ENCODE measurements around the gene BORCS8. TPM values are rescaled to one million over a fixed set of nuclear protein-coding genes. Genes with fewer than 3 reads are reported as not detected.
"Not testable (repeated sequence)": the region's sequence is repeated elsewhere in the genome, so short reads cannot be mapped to it uniquely, and the experiment has no call there.

The BORCS8 gene
- 33.5 and 38.4 TPM in 2 replicates for total RNA-seq

DNA sequence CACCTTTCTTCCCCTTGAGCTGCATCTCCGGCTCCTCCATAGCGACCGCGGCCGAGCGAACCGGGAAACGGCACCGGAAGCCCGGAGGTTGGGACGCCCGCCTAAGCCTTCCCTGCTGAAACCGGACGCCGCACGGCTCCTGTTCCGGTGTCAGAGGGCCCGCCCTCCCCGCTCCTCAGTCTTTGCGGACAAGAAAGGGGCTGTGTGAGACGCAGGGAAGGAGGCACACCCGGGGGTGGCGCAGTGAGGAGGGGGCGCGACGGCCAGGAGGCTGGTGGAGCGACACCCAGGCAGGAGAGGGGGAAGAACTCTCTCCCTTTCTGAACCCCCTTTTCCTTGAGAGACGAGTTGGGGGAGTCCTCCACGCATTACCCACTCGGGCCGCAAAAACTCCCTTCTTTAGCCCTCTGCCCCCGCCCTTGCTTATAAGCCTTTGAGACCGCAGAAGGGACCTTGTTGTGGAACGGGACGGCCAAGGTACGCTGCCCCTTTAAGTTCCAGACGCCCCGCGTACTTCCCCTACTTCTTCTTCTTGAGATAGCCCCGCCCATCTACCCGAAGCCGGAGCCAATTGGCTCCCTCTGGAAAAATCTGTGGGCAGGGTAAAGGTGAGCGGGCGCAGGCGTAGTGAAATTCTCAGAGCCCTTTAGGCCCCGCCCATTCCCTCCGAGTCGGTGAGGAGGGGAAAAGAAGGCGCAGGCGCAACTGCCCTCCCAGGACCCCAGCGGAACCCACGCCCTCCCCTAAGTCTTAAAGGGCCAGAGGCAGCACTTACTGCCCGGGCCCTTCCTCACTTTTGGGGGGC, at the start of gene BORCS8, which contains the start of gene RFXANK:
Gene BORCS8, minus strand, starts transcription at position 75 of the 805 bp plus-strand sequence. Its CDS starts 35 bp downstream, at position 40.
Gene RFXANK, plus strand, starts transcription at position 181 of the 805 bp plus-strand sequence. CDS start 1,689 bp downstream, outside the sequence.
- intact Hi-C loops (cut with micrococcal nuclease), result loop anchor here (1.0 to 10.0 kb wide), 19 partner anchors 11 to 670 kb away; partner anchors contain the start of genes ARMC6, ATP13A1, COPE and DDX49

DNA sequence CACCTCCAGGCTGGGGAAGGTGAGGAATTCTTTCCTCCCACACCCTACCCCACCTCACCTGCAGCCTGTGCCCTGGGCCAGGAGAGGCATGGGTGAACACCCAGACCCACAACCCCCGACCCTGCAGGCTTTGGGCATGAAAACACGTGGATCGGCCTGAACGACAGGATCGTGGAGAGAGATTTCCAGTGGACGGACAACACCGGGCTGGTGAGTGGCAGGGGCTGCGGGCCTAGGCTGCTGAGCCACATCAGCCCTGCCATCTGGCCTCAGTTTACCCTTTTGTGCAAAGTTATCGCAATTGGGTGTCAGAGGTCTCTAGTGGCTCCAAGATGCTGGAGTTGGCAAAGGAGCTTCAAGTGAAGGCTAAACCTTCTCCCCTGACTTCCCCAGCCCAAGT, 48.5 kb upstream of the BORCS8 start:
- intact Hi-C loops (cut with micrococcal nuclease), result no loop called here

DNA sequence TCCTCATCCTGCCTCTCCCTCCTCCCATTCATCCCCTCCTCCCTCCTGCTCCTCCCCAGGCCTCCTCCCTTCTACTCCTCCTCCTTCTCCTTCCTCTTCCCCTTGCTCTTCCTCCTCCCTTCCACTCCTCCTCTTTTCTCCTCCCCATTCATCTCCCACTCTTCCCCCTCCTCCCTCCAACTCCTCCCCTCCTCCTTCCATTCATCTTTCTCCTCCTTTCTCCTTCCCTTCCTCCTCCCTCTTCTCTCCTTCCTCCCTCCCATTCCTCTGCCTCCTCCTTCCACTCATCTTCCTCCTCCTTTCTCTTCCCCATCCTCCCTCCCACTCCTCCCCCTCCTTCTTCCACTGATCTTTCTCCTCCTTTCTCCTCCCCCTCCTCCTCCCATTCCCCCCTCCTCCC, 47.7 kb upstream of the BORCS8 start:
- intact Hi-C loops (cut with micrococcal nuclease), result no loop called here

DNA sequence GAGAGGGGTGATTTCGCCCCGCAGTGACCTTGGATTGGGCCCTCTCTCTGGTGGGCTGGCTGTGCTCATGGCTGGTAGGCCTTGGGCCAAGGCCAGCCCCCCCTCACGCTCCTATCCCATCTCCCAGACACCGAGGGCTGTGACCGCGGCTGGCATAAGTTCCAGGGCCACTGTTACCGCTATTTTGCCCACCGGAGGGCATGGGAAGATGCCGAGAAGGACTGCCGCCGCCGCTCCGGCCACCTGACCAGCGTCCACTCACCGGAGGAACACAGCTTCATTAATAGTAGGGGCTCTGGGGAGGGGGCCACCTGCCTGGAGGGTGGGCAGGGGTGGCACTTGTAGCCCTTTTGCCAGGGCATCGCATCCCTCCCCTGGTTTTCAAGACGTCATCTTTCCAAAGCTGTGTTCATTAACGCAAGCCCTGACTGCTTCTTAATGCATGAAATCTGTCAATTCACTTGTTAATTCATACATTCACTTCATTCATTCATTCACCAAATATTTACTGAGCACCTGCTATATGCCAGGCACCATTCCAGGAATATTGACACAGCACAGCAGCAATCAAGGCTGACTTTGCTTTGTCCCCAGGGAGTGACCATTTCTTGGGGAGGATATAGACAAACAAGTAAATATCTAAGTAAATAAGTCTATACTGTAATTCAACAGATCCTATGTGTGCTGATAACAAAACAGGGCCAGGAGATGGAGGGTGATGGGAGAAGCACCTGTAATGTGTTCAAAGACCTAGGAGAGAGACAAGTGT, 46.4 kb upstream of the BORCS8 start:
- intact Hi-C loops (cut with micrococcal nuclease), result no loop called here

DNA sequence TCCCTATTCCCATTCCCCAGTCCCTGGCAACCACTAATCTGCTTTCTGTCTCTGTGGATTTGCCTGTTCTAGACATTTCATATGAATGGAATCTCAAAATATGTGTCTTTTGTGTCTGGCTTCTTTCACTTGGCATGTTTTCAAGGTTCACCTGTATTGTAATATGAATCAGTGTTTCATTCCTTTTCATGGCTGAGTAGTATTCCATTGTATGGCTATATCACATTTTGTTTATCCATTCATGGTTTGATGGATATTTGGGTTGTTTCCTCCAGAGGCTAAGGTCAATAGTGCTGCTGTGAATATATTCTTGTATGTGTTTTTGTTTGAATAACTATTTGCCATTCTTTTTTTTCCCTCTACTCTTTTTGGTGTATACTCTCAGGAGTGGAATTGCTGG, 44.2 kb upstream of the BORCS8 start:
- intact Hi-C loops (cut with micrococcal nuclease), result no loop called here

DNA sequence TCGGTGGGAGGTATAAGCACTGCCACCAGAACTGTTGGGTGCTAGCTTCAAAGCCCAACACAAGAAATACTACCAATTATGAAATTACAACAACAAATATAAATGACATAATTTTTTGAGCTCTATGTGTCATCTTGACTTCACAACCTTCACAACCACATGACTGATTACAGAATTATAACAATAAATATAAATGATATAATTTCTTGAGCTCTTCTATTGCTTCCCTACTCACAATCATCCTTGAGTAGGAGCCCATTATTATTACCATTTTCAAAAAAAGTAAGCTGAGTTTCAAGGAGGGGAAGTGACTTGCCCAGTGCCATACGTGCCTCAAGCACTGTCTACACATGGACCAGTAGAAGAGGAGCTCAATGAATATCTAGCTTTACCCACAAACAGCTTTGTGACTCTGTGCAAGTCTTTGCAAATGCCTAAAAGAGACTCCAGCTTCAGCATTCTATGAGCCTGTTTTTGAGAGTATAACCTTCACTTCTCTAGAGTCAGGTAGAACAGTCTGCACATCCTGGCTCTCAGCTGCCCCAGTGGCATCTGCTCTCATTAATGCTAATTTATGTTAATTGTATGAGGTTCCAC, 42.4 kb upstream of the BORCS8 start:
- intact Hi-C loops (cut with micrococcal nuclease), result no loop called here

- intact Hi-C loops (cut with micrococcal nuclease), result no loop called here
These were observed 40.3 kb upstream of the BORCS8 start for GRCh38 chr19:19232261-19232721.

DNA sequence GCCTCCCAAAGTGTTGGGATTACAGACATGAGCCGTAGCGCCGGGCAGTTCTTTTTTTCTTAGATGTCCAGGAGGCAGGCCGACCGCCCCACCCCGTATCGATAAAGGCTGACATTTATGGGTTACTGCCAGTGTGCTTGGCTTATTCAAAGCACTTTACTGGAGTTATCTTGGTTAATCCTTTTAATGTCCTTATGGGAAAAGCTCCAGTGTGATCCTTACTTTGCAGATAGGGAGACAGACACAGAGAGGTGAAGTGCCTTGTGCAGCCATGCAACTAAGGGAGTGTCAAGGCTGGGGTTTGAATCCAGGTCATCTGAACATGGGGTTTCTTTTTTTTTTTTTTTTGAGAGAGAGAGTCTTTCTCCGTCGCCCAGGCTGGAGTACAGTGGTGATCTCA, 39.0 kb upstream of the BORCS8 start:
- intact Hi-C loops (cut with micrococcal nuclease), result no loop called here

DNA sequence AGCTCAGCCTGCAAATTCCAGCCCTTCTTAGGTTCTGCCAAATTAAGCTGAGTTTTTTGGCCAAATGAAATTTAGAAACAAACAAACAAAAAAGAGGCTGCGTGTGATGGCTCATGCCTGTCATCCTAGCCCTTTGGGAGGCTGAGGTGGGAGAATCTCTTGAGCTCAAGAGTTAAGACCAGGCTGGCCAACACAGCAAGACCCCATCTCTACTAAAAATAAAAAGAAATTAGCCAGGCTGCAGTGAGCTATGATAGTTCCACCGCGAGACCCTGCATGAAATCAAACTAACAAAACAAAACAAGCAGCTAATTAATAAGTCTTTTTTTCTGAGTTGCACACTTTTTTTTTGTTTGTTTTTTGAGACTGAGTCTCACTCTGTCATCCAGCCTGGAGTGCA, 37.7 kb upstream of the BORCS8 start:
- intact Hi-C loops (cut with micrococcal nuclease), result no loop called here

GRCh38 chr19:19227217-19227616, 35.3 kb upstream of the BORCS8 start:
- intact Hi-C loops (cut with micrococcal nuclease), result no loop called here

- intact Hi-C loops (cut with micrococcal nuclease), result no loop called here
These were observed 34.7 kb upstream of the BORCS8 start for GRCh38 chr19:19226663-19227062.

- intact Hi-C loops (cut with micrococcal nuclease), result no loop called here
These were observed 34.3 kb upstream of the BORCS8 start for GRCh38 chr19:19226204-19226603.

GRCh38 chr19:19224852-19225494, 33.0 kb upstream of the BORCS8 start:
- intact Hi-C loops (cut with micrococcal nuclease), result loop anchor here (1.0 to 2.0 kb wide), 4 partner anchors 33 to 86 kb away; partner anchors contain the start of genes BORCS8, RFXANK and TMEM161A

DNA sequence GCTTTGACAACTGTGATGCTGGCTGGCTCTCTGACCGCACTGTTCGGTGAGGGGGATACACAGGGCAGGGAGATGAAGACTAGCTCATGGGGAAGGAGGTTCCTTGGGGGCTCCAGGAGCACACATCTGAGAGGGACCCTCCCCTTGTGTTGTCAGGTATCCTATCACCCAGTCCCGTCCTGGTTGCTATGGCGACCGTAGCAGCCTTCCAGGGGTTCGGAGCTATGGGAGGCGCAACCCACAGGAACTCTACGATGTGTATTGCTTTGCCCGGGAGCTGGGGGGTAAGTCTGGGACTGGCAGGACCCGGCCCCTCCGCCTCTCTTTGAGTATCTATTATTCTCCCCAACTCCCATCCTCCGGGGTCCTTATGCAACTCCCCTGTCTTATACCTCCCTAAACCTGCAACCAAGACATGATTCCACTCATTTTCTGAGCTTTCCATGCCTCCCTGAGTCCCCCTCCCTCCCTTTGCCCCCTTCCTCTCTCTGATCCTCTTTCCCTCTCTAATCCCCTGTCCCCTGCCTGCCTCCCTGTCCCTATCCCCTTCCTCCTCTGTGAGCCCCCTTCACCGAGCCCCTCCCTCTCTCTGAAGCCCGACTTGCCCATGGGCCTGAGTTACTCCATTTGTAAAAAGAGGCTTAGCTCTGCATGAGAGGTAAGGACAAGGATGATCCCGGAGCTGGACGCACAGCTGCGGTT, 32.3 kb upstream of the BORCS8 start:
- intact Hi-C loops (cut with micrococcal nuclease), result loop anchor here (2.0 kb wide), 1 partner anchor 86 kb away; the partner anchor contains the start of gene TMEM161A

DNA sequence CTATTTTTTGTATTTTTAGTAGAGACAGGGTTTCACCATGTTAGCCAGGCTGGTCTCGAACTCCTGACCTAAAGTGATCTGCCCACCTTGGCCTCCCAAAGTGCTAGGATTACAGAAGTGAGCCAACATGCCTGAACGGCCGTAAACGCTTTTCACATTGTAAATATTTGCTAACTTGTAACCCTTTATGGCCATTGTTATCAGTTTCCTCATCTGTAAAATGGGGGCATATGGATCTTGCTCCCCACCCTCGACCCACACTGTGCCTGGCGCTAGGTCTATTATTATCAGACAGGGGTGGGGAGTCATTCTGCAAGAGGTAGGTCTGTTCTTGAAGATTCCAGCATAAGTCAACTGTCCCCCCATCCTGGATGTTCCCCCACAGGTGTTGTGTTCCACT, 31.7 kb upstream of the BORCS8 start:
- intact Hi-C loops (cut with micrococcal nuclease), result loop anchor here (2.0 kb wide), 1 partner anchor 85 kb away; the partner anchor contains the start of gene TMEM161A

GRCh38 chr19:19223060-19223459, 31.1 kb upstream of the BORCS8 start:
- intact Hi-C loops (cut with micrococcal nuclease), result no loop called here

- intact Hi-C loops (cut with micrococcal nuclease), result not testable (repeated sequence)
These were observed 29.0 kb upstream of the BORCS8 start for GRCh38 chr19:19221000-19221399.

DNA sequence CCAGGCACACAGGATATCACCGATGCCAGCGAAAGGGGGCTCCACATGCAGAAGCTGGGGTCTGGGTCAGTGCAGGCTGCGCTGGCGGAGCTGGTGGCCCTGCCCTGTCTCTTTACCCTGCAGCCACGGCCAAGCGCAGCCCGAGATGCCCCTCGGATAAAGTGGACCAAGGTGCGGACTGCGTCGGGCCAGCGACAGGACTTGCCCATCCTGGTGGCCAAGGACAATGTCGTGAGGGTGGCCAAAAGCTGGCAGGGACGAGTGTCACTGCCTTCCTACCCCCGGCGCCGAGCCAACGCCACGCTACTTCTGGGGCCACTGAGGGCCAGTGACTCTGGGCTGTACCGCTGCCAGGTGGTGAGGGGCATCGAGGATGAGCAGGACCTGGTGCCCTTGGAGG, 27.0 kb upstream of the BORCS8 start:
- intact Hi-C loops (cut with micrococcal nuclease), result loop anchor here (1.0 kb wide), 1 partner anchor 40 kb away; no protein-coding TSS in a partner anchor

DNA sequence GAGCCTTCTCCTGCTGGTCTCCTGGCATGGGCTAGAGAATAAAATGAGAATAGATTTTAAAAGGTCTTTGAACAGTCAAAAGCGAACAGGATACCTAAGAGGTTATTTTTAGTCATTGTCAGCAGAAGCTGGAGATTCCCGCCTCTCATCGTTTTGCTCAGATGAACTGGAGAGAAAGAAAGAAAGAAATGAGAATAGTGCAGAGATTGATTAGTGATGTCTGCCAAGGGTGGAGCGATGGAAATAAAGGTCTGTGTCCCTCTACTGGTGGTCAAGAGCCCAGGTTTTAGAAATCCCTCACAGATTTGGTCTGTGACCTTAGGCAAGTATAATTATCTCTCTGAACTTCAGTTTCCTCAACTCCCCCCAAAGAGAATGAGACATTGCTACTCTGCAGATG, 25.1 kb upstream of the BORCS8 start:
- intact Hi-C loops (cut with micrococcal nuclease), result no loop called here

DNA sequence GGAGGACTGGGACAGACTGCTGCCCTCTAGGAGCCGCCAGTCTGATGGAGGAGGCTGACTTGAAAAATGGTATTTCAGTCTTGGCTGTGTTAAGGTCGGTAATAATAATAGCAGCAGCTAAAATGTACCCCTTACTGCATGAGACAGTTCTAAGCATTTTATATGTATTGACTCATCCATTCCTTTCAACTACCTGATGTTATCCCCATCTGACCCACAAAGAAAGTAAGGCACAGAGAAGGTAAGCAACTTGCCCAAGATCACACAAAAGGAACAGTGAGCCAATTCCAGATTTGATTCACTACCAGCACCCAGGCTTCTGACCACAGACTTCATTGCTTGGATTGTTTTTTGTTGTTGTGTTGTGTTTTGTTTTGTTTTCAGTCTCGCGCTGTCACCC, 23.8 kb upstream of the BORCS8 start:
- intact Hi-C loops (cut with micrococcal nuclease), result no loop called here
